GM21737 (cell line): ENCODE measurements around the gene NPHP3.

ENCODE experiments used
- ATAC-seq: cut with Tn5 transposase; IDR thresholded peaks from one replicate; pipeline ENCODE4 v1.9.1; 2021; ENCODE audit warnings: mild to moderate bottlenecking, moderate library complexity; ENCODE audit not compliant: unreplicated experiment

NPHP3 gene

GRCh38 chr3:132694991-132695390 is 27.2 kb downstream of the NPHP3 start:
- ATAC-seq: no peak

DNA sequence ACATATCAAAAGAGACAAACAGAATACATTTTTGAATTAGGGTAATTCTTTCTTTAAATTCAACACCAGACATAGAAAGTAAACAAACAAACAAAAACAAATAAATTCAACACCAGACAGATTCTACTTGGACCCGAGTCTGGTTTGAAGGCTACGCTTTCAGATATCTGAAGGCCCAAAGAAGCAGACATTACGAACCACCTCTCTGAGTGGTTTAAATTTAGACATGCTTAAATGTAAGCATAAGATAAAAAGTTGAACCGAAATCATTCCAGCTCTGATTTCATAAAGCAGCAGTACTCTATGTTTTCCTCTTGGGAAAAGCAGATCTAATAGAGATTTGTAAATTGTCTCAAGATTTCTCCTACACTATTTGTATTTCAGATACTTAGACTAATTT is 32.2 kb downstream of the NPHP3 start:
- no peak for ATAC-seq

DNA sequence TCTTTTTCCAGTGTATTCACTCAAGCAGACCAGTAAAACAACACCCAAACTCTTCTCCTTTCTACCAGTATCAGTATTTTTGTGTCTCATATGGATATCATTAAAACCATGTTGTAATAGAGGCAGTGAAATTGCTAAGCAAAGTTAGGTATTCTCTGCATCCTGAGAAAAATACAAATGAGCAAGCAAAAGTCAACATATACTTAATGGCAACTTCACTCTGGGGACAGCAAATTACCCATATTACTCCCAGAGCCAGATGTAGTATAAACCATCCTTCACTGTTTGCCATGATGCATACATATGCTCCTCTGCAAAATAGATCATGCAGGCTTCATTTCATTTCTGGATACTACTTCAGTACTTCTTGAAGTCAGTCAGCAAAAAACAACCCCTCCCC is 40.0 kb downstream of the NPHP3 start:
- ATAC-seq: no peak

DNA sequence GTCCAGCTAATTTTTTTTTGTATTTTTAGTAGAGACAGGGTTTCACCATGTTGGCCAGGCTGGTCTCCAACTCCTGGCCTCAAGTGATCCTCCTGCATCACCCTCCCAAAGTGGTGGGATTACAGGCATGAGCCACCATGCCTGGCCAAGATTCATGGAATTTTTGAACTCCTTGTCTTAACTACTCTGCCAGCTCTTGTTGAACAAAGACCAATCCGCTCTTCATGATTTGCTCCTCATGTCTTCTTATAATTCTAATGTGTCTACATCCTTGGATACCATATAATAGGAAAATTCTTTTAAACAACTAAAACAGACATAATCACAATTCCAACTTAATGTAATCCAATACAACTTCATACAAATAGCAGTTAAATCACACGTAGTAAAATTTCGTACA is 40.8 kb downstream of the NPHP3 start:
- no peak for ATAC-seq

DNA sequence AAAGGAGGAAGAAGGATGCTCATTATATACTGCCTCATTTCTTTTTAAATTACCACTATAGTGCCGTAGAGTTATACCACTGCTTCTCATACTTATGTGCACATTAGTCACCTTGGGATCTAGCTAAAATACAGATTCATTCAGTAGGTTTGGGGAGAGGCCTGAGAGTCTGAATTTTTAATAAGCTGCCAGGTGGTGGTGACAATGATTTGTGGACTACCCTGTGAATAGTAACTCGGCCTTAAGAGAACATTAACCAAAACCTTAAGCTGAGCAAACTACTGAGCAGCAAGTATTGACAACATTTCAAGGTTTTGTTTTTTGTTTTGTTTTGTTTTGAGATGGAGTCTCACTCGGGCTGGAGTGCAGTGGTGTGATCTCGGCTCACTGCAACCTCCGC is 42.3 kb downstream of the NPHP3 start:
- ATAC-seq: no peak

DNA sequence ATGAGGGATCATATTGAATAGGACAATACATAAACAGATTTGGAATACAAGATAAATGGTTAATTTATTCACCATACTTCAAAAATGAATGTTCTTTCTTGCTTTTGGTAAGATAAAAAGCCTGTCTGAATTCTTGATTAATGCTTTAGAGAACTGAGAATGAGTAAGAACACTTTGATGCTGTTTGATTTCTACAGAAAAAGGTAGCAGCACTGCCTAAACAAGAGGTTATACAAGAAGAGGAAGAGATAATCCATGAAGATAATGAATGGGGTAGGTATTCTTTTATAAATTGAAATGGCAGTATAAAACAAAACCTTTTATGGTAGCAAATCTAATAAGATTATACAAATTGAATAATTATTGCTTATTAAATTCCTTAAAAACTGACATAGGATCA is 46.8 kb downstream of the NPHP3 start:
- ATAC-seq: no peak

DNA sequence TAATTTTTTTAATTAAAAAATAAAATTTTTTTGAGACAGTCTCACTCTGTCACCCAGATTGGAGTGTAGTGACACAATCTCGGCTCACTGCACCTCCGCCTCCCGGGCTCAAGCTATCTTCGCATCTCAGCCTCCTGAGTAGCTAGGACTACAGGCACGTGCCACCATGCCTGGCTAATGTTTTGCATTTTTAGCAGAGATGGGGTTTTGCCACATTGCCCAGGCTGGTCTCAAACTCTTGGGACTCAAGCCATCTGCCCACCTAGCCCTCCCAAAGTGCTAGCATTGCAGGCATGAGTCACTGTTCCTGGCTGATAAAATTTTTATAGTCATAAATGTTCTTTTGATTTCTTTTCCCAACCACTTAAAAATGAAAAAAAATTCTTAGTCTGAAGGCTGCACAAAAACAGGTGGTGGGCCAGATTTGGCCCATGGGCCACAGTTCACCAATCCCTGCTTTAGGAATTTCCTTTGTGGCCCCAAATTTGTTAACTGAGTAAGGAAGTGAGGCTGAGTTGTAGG is 52.9 kb downstream of the NPHP3 start:
- no peak for ATAC-seq

GRCh38 chr3:132665230-132665745 is 56.9 kb downstream of the NPHP3 start:
- no peak for ATAC-seq

- no peak for ATAC-seq
Measured at GRCh38 chr3:132662212-132662611, 60.0 kb downstream of the NPHP3 start.

DNA sequence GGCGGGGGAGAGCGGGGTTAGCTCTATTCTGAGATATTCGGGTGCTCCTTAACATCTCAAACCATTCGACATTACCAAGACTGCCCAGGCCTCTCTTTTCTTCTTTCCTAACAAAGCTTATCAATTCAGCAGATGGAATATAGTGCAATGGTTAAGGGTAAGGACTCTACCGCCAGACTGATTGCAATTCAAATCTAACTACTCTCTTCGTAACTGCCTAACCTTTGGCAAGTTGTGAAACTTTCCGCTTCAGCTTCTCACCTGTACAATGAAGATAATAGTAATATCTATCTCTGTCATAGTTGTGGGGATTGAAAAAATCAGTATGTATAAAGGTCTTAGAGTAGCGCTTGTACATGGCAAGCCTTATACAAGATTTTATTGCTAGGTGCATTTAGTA is 61.1 kb downstream of the NPHP3 start:
- ATAC-seq: no peak

- ATAC-seq: no peak
Measured at GRCh38 chr3:132660811-132661070, 61.5 kb downstream of the NPHP3 start.

GRCh38 chr3:132660052-132660810 is 62.0 kb downstream of the NPHP3 start, which contains the start of gene UBA5:
Gene UBA5, plus strand, starts transcription at chr3:132660329. Its CDS starts 209 bp downstream, at chr3:132660538.
- ATAC-seq: peak; percentile 53

GRCh38 chr3:132659365-132660051 is 62.7 kb downstream of the NPHP3 start, which contains the start of gene ACAD11:
Gene ACAD11, minus strand, starts transcription at chr3:132659809. Its CDS starts 58 bp downstream, at chr3:132659751.
- ATAC-seq: peak; percentile 65

DNA sequence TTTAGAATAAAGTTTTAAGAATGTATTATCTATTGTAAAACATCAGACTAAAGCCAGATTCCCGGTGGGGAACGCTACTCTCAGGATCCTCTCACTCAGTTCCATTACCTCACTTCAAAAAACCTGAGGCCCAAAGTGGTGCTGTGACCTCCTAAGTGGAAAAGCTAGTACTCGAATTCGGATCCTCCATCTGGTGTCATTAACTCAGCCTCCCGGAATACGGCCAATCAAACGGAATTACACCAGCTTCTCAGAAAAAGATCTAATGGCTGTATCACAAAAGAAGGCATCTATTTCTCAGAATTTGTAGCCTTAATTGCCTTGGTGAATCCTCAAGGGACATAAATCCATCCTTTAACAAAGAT is 63.2 kb downstream of the NPHP3 start:
- ATAC-seq: no peak

DNA sequence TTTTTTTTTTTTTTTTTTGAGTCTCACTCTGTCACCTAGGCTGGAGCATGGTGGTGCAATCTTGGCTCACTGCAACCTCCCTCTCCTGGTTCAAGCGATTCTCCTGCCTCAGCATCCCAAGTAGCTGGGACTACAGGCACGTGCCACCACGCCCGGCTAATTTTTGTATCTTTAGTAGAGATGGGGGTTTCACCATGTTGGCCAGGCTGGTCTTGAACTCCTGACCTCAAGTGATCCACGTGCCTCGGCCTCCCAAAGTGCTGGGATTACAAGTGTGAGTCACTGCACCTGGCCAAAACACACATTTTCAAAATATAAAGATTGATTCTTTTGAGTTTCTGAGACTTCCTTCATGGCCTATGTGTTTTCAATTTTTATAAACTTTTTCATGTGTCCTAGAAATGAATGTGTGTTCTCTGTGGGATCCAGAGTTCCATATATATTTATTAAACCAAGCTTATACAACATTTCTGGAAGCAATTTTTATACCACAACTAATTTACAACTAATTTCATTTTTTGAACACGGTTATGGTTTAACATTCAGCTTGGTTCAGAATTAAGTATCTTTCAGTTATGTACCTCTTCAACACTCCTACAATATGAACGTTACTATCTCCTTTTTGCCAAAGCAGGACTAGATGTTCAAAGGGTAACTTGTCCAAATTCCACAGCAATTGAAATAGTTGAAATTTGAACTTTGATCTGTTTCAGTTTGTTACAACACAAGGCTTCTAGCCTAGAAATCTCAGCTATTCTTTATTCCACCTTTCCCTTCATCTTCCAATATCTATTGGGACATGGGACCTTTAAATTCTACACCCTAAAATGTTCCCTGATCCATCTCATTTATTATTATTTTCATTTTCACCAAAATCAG is 64.1 kb downstream of the NPHP3 start:
- no peak for ATAC-seq

DNA sequence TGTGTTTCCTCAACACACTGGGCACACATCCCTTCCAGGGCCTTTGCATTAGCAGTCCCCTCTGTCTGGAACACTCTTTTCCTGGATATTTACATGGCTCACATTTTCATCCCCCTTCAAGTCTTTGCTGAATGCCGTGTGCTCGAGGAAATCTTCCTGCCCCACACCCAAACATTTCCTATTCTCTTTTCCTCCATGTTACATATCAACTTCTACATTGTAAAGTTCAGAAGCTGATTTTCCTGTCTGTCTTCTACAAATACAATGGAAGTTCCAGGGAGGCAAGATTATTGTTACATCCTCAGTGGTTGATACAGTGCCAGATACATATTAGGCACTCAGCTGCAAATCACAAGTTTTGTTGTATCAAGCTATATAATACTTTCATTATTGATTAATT is 66.7 kb downstream of the NPHP3 start:
- ATAC-seq: no peak

- no peak for ATAC-seq
Measured at GRCh38 chr3:132654721-132655120, 67.5 kb downstream of the NPHP3 start.

DNA sequence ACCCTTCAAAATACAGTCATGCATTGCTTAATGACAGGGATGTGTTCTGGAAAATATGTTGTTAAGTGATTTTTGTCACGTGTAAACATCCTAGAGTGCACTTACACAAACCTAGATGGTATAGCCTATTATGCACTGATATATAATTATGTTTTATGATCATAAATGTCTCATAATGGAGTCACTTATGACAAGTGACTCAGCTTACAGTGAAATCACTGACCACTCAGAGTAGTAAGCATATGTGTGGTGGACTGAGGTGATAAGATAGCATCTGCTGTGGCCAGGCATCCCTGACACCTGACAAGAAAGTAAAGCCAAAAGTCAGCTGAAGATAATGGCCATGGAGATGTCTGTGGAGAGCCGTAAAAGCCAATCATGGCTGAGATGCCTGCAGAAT is 68.0 kb downstream of the NPHP3 start:
- ATAC-seq: no peak

DNA sequence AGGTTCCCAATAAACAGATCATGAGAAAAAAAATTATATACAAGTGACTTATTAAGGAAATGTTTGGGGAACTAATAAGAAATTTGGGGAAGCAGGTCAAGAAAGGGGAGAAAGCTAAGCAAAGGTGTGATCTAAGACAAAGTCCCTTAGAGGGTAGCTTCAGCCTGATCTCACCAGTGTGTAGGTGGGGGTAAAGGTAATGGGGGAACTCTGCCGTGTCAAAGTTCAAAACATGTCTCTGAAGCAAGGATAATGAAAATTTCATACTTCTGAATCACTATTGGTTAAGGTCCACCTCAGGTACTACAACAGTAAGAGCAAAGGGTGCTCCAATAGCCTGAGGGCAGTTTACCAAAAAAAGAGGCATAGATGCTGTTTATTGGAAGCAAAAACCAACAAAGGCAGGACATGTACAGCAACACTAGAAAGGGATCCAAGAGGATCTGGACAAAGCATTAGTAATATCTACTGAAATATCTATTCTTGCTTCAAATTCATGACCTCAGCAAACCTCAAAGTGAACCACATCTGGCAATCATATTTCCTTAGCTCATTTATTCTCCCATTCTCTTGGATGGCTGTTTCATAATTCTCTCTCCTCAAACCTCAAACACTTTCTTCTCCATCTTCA is 69.5 kb downstream of the NPHP3 start:
- no peak for ATAC-seq

DNA sequence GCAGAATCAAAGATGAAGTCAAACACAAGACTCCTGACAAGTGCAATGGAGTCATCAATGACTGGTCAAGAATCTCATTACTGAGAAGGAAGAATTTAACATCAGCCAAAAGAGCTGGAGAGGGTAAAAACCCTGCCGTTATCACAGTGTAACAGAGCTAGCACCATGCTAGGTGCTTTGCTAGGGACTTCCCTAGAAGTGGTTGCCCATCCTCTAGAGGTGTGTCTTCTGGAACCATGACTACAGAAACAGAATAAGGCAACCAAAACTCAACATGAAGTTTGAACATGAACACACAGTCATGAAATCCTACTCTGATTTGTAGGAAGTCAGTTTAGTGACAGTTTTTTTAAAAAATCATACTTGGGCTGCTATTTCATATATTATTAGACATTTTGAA is 72.1 kb downstream of the NPHP3 start:
- ATAC-seq: no peak

- no peak for ATAC-seq
Measured at GRCh38 chr3:132645058-132645457, 77.2 kb downstream of the NPHP3 start.
